ENCODE data around the gene PDE1A.

PDE1A gene

DNA sequence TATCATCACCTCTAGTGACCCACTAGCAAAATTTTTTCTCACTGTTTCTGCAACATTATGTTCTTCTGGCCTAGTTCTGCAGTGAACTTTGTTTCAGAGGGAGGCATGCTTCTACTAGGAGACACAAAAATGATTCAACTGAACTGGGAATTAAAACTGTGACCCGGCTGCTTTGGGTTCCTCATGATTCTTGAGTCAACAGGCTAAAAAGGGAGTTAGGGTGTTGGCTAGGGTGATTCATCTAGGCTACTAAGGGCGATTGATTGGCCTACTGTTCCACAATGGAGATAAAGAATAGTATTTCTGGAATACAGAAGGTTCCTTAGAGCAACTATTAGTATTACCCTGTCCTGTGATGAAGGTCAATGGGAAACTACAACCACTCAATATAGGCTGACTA lies 261.6 kb downstream of the PDE1A start:
- FAIRE-seq (peak; percentile 67), DNase-seq (ENCODE audit: insufficient read length, low spot score) (no peak)
- no peak for TF ChIP-seq POLR2A (IDR thresholded peaks at IDR 0.05; ENCODE audit: low read depth, low read length)

DNA sequence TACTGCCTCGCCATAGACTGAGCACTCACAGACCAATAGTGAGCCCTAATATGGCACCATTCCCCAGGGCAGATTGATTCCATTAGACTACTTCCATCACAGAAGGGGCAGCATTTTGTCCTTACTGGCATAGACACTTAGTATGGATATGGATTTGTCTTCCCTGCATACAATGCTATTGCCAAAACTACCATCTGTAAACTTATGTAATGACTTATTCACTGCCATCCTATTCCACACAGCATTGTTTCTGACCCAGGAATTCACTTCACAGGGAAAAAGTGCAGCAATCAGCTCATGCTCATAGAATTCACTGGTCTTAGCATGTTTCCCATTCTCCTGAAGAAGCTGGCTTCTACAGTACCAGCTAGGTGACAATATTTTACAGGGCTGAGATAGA lies 262.1 kb downstream of the PDE1A start:
- no peak for FAIRE-seq

DNA sequence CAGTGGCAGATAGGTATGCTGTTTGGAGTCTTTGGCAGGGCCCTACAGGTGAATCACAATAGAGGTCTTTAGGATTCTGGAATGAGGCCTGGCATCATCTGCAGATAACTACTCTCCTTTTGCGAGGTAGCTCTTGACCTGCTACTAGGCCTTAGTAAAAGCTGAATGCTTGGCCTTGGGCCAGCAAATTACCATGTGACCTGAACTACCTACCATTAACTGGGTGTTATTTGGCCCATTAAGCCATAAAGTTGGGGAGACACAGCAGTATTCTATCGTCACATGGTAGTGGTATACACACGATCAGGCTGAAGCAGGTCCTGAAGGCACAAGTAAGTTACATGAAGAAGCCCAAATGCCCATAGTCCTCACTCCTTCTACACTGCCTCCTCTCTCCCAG lies 263.0 kb downstream of the PDE1A start:
- DNase-seq (ENCODE audit: insufficient read length, low spot score) (no peak), FAIRE-seq (no peak)
- TF ChIP-seq POLR2A (IDR thresholded peaks at IDR 0.05; ENCODE audit: low read depth, low read length) = no peak

More for the DNA sequence above, 262.1 kb downstream of the PDE1A start:
- DNase-seq (ENCODE audit: insufficient read length, low spot score) = no peak
- TF ChIP-seq POLR2A (IDR thresholded peaks at IDR 0.05; ENCODE audit: low read depth, low read length) = no peak

DNA sequence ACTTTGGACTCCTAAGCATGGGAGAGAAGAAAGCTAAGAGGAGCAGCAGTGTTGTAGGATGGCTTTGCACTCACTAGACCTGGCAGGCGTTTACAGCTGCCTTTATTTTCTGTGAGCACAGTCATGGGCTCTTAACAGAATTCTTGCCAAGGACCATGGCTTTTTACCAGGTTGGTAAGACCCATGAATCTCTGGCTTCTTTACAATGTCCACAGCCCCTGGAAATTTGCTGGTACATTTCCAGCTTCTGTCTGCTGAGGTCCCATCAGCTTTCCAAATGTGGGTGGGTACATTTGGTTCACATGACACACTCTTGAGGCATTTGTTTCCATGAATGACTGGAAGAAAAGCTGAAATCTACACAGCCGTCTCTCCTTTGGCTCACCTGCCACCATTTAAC lies 278.5 kb downstream of the PDE1A start:
- TF ChIP-seq POLR2A (IDR thresholded peaks at IDR 0.05; ENCODE audit: low read depth, low read length) = no peak
- FAIRE-seq (peak; percentile 77), DNase-seq (ENCODE audit: insufficient read length, low spot score) (no peak)

DNA sequence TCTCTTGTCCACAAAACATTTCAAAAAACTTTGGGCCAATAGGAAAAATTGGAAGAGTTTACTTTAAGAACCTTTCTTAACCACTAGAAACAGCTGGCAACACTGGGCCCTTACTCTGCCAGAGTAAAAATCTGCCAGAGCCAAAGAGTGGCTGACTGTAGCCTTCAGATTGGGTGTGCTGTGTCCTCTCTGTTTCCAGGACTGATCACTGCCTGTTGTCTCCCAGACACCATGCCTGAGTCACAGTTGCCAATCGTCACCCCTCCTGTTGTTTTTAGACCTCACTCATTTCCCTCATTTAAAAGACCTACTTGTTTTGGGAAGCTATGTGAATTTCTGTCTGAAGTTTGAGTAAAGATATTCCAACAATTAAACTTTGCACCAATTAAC lies 282.1 kb downstream of the PDE1A start:
- FAIRE-seq = peak; percentile 89
- TF ChIP-seq POLR2A (IDR thresholded peaks at IDR 0.05; ENCODE audit: low read depth, low read length) = no peak
- peak; percentile 20 for DNase-seq (ENCODE audit: insufficient read length, low spot score)

DNA sequence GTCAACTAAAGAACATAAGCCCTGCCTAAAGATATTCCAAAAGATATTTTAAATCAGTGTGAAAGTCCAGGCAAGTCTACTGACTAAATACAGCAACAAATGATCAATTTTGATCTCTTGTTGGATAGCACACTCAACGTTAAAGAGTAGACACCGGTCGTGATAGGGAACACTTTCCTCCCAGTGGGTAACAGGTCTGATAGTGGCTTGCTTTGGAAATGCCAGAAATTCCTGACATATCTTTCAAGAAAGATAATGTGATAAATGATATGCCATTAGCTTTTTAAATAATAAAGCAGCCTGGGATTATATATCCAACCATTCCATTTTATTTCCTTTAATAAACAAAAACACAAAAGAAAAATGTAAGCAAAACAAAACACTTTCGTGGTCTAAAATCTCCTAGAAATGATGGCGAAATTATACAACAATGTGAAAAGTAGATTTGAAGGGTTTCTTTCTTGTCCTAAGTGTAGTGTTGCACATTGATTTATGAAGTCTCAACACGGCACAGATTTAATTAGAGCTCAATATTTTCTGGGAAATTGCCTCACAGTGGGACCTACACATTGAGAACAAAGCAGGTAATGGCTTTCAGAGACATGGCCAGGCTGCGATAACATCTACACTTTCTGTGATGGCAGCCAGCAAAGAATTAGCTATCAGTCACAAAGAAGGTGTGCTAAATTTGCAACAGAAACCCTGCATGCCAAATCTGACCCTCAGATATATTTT lies 282.6 kb downstream of the PDE1A start:
- TF ChIP-seq POLR2A (IDR thresholded peaks at IDR 0.05; ENCODE audit: low read depth, low read length) = no peak
- DNase-seq (ENCODE audit: insufficient read length, low spot score) (no peak), FAIRE-seq (peak; percentile 52)

DNA sequence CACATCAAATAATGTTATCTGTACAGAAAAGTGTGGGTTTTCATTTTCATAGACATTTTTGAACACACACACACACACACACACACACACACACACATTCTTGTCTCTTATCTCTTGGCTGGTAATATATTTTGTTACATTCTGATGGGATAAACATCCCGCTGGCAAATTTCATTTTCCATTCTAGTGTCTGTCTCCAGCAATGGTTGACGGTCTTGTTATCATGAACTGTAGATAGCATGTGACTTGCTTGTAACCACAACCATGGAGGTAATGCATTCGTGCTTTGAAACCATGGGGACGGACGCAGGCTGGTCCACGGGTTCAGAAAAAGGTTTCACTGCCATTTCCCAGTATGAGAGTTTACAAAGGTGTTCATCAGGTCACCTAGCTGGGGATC lies 284.8 kb downstream of the PDE1A start:
- DNase-seq (ENCODE audit: insufficient read length, low spot score) (no peak), FAIRE-seq (no peak)
- no peak for TF ChIP-seq POLR2A (IDR thresholded peaks at IDR 0.05; ENCODE audit: low read depth, low read length)

DNA sequence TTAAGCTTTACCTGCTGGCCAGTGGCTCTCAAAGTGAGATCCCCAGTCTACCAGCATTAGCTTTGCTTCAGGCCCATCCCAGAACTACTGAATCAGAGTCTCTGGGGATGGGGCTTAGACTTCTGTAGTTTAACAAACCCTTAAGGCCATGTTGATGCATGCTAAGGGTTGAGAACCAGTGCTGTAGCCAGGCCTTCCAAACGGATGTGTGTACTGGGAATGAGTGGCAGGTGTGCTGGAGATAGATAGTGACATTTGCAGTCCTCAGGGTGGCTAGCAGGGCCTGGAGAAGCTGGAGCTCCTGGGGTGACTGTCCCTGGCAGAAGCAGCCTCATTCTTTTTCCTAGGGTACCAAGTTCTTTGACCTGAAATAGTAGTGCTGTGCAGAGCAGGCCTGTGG lies 292.6 kb downstream of the PDE1A start:
- TF ChIP-seq POLR2A (IDR thresholded peaks at IDR 0.05; ENCODE audit: low read depth, low read length) = no peak
- DNase-seq (ENCODE audit: insufficient read length, low spot score) (no peak), FAIRE-seq (no peak)

DNA sequence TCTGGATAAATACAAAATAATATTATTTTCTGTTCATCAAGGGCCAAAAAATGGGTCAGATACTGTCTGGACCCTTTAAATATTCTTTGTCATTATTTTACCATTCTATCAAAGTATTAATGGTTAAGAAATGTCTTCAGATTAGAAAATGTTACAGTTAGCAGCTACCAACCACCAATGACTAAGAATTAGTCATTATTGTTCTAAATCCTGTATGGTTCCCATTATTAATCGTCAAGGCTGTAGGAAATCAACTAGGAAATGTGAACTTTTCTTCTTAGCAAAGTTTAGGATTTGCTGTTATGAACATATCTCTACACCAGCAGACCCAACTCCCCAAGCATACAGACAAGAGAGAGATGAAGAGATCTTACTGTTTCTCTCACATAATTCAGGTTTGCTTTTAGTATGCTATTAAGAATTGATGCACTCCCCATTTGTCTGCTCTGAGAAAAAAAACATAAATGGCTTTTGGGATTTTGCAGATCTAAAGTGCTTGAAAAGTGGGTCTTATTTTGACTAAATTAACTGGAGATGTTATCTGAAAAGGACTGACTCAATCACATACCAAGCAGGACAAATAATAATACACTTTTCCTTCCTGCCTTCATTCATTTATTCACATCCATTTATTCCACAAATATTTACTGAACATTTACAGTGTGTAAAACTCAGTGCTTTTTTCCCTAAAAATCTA lies 293.5 kb downstream of the PDE1A start:
- TF ChIP-seq POLR2A (IDR thresholded peaks at IDR 0.05; ENCODE audit: low read depth, low read length) = no peak
- no peak for DNase-seq (ENCODE audit: insufficient read length, low spot score)
- no peak for FAIRE-seq

DNA sequence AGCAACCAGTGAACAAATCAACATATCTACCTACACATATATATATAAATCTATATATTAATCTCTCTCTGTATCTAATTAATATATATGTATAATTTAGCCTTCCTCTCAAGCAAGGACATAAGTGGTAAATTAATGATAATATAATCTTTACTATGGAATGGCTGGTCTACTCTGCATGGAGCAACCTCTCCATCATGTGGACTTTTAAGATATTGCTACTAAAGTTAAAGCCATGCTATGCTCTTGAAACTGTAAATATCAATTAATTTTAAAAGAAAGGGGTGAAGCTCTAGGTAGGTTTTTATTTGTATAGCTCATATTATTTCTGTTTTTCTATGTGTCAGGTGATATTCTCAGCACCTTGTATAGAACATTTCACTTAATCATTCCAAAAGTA lies 294.2 kb downstream of the PDE1A start:
- TF ChIP-seq POLR2A (IDR thresholded peaks at IDR 0.05; ENCODE audit: low read depth, low read length) = no peak
- DNase-seq (ENCODE audit: insufficient read length, low spot score) = no peak

DNA sequence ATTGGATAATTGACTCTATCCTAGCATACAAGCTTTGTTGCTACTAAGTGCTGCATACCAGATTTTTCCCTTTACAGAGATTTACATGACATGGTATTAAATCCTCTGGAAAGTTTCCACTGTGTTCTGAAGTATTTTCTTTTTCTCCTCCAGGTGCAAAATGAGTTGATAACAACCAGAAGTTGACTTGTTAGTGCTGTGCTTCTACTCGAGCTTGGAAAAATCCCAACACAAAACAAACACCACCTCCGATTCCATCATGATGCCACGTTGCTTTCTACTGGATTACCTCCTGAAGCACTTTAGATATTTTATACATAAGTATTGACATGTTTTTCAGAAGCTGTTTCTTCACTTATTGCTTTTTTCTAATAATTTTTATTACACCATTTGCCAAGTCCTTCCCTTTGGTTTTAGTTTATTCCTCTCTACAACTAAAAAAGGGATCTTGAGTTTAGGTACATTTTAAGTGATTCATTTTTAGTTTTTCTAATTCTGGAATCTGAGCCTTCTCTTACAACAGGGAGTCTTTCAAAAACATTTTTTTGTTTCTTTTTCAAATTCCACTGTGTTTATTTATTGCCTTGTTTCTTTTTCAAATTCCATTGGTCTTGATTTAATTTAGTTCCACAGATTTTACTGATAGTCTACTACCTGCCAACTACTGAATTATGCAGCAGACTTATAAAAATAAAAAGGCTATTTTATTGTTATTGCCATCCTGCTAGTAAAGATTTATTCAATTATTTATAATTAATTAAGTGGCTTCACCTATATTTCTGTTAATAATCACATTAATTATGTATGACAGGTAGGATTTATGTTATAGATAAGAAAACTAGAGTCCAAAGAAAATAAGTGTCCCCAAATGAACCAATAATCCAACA lies 297.8 kb downstream of the PDE1A start:
- FAIRE-seq = peak; percentile 41
- TF ChIP-seq POLR2A (IDR thresholded peaks at IDR 0.05; ENCODE audit: low read depth, low read length) = no peak
- no peak for DNase-seq (ENCODE audit: insufficient read length, low spot score)

More for the DNA sequence above, 294.2 kb downstream of the PDE1A start:
- no peak for FAIRE-seq

DNA sequence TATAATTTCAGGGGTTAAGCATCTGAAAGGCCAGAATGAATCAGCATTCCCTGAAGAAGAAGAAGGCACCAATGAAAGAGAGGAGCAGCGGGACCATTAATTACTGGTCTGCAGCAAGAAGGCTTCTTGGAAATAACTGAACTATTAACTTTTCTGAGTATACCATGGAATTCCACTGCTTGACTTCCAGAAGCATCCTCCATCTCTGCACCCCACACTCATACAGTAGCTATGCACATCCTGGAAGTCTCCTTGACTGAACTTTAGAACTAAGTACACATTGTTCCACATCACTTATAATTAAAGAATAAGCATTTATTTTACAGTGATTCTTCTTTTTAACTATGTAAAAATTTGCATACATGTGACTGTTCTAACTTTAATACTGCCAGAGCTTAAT lies 309.6 kb downstream of the PDE1A start:
- no peak for FAIRE-seq
- no peak for DNase-seq (ENCODE audit: insufficient read length, low spot score)

DNA sequence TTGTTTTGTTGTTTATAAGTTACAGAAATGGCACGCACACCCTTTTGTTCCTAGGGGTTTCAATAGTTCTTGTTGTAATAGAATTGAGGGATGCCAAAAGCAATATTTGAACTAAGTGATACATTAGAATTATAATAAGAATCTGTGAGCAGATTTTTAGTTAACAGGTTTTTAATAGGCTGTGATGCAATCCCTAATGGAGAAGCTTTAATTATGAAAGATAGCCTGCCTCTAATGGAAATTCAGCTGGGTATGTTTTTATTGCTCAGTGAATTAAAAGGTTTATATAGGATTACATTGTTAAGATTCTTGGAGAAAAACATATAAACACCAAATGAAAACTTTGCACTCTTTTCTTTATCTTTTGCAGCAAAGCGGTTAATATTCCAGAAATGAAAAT lies 310.1 kb downstream of the PDE1A start:
- no peak for FAIRE-seq
- DNase-seq (ENCODE audit: insufficient read length, low spot score) = no peak
- TF ChIP-seq POLR2A (IDR thresholded peaks at IDR 0.05; ENCODE audit: low read depth, low read length) = no peak

More for the DNA sequence above, 309.6 kb downstream of the PDE1A start:
- no peak for TF ChIP-seq POLR2A (IDR thresholded peaks at IDR 0.05; ENCODE audit: low read depth, low read length)

DNA sequence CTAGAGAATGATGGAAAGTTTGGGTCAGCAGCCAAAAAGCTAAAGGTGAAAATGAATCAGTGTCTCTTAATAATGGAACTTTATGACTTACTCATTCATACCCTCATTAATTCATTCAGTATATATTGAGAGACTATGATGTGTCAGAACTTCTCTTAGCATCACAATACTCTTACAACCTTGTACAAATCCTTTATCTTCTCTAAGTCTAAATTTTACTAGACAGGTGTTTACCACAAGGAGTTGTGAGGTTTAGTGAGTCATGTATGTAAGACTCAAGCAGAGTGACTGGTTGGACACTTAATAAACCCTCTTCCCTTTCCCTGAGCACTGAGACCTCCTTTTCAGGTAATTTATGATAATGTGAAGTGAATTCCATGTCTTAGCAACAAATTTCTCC lies 311.6 kb downstream of the PDE1A start:
- DNase-seq (ENCODE audit: insufficient read length, low spot score) = no peak
- no peak for FAIRE-seq
- no peak for TF ChIP-seq POLR2A (IDR thresholded peaks at IDR 0.05; ENCODE audit: low read depth, low read length)
